HepG2 (cell line): ENCODE data around the gene GPBP1. TPM values are rescaled to one million over a fixed set of nuclear protein-coding genes. Genes with fewer than 3 reads are reported as not detected.
A peak's percentile ranks its signal among the peaks of the same experiment; 100 is the strongest.

Experiments used
- ATAC-seq: fragments of 200-7000 bp; cut with Tn5 transposase; 3 replicates; pipeline ENCODE4 v1.9.1; 2020; ENCODE audit warnings: mild to moderate bottlenecking, moderate library complexity
- BruUV-seq: library from RNA; stranded (reverse); fragments of 400-500 nt; replicated peaks from 2 replicates; lab custom pipeline; 2021; lab: Mats Ljungman, UMichigan
- CTCF ChIA-PET: fragments of 300-600 bp; formaldehyde crosslinking; extraction: SDS; loops from one replicate; lab custom pipeline; 2021; ENCODE audit warnings: low total read pairs, inconsistent platforms, low intra/inter-chr PET ratio; lab: Yijun Ruan, JAX
- POLR2A ChIA-PET: fragments of 350-600 bp; sonication (Branson Sonifier 250); formaldehyde crosslinking; loops from one replicate; lab custom pipeline; 2020; ENCODE audit warnings: antibody characterized with exemption, inconsistent platforms; lab: Yijun Ruan, JAX
- DNase-seq: peaks from one replicate; pipeline ENCODE4 v3.0.0-alpha.2; 2015; ENCODE audit warnings: low spot score
- FAIRE-seq: peaks from 3 replicates; lab custom pipeline; 2011; peaks lifted over from hg19 to GRCh38; lab: Jason Lieb, UNC
- H2AFZ ChIP-seq: one replicate; pipeline ENCODE4 v1.6.1; 2011; ENCODE audit warnings: low read length, inconsistent platforms
- H3K27ac ChIP-seq: fragments of 300-600 bp; 3 replicates; pipeline ENCODE4 v1.8.0; 2011; ENCODE audit warnings: mixed run types, mild to moderate bottlenecking, mixed read lengths, low read length, inconsistent platforms; ENCODE audit not compliant: insufficient read depth; ENCODE audit errors: extremely low read length
- H3K27me3 ChIP-seq, 2 experiments: fragments of 200-600 bp in 1 of 2; 2 replicates in 1 of 2; 3 replicates in 1 of 2; pipeline versions ENCODE4 v1.6.0 to v1.8.0; 2011; ENCODE audit warnings: low read length in 2 of 2, mild to moderate bottlenecking in 2 of 2, moderate library complexity in 2 of 2, inconsistent platforms in 1 of 2; ENCODE audit not compliant: insufficient read depth in 2 of 2, control insufficient read depth in 1 of 2
- H3K36me3 ChIP-seq, 2 experiments: fragments of 200-600 bp in 1 of 2; replicated peaks in 1 of 2; 2 replicates in 1 of 2; 3 replicates in 1 of 2; pipeline versions ENCODE4 v1.5.1 to v1.8.0; 2011; ENCODE audit warnings: low read length in 2 of 2, inconsistent platforms in 1 of 2; ENCODE audit not compliant: insufficient read depth in 2 of 2, control insufficient read depth in 1 of 2
- H3K4me1 ChIP-seq: 2 replicates; pipeline ENCODE4 v1.5.1; 2012; ENCODE audit warnings: low read length, inconsistent platforms; ENCODE audit not compliant: insufficient read depth
- H3K4me2 ChIP-seq: 2 replicates; pipeline ENCODE4 v1.6.0; 2011; ENCODE audit warnings: low read depth, low read length, inconsistent platforms
- H3K4me3 ChIP-seq, 3 experiments: fragments of 200-600 bp in 1 of 3; sonication (generic), shearing (Covaris generic) in 1 of 3; replicated peaks in 1 of 3; 2 replicates each; pipeline ENCODE4 v1.5.1; 2011 to 2016; ENCODE audit warnings: low read length in 3 of 3, inconsistent platforms in 2 of 3, low read depth in 2 of 3, mild to moderate bottlenecking in 2 of 3, control low read depth in 1 of 3, mixed read lengths in 1 of 3; ENCODE audit not compliant: insufficient read depth in 1 of 3
- H3K79me2 ChIP-seq: one replicate; pipeline ENCODE4 v1.6.1; 2011; ENCODE audit warnings: low read length, inconsistent platforms; ENCODE audit not compliant: insufficient read depth
- H3K9ac ChIP-seq: 2 replicates; pipeline ENCODE4 v1.6.0; 2011; ENCODE audit warnings: mild to moderate bottlenecking, low read depth, low read length, inconsistent platforms; ENCODE audit not compliant: insufficient read depth
- H3K9me3 ChIP-seq: 2 replicates; pipeline ENCODE4 v1.5.1; 2012; ENCODE audit warnings: mild to moderate bottlenecking, low read length
- H4K20me1 ChIP-seq: 2 replicates; pipeline ENCODE4 v1.6.0; 2011; ENCODE audit warnings: inconsistent platforms, mild to moderate bottlenecking, low read length, moderate library complexity; ENCODE audit not compliant: insufficient read depth
- CCDC6 ChIP-seq: sonication (generic); formaldehyde crosslinking; IDR thresholded peaks from 2 replicates; pipeline ENCODE4 v1.8.1; 2022; ENCODE audit warnings: mild to moderate bottlenecking, missing genetic modification reagents, moderate library complexity
- DMTF1 ChIP-seq: sonication (generic); formaldehyde crosslinking; IDR thresholded peaks from 2 replicates; pipeline ENCODE4 v1.4.0; 2020; ENCODE audit warnings: mild to moderate bottlenecking, missing genetic modification reagents
- E2F1 ChIP-seq: sonication (generic); formaldehyde crosslinking; IDR thresholded peaks from 2 replicates; pipeline ENCODE4 v1.5.0; 2020; ENCODE audit warnings: missing genetic modification reagents
- NR2F1 ChIP-seq, 2 experiments: fragments of 450-650 bp in 1 of 2; formaldehyde crosslinking in 1 of 2; IDR thresholded peaks; 2 replicates each; pipeline versions ENCODE4 v1.5.0 to v1.6.1; 2016 to 2020; ENCODE audit warnings: mild to moderate bottlenecking in 1 of 2, missing compliant biosample characterization in 1 of 2, missing genetic modification reagents in 1 of 2, moderate library complexity in 1 of 2
- SP2 ChIP-seq: sonication (generic); formaldehyde crosslinking; IDR thresholded peaks from 2 replicates; pipeline ENCODE4 v1.5.1; 2020; ENCODE audit warnings: mild to moderate bottlenecking, missing genetic modification reagents
- WGBS: methylation state at CpG from one replicate; pipeline ENCODE4 v1.1.6; 2017; ENCODE audit warnings: low lambda C conversion rate; 5-methylcytosine and 5-hydroxymethylcytosine counted together
- in situ Hi-C: cut with HindIII; loops from 2 replicates; pipeline ENCODE4 v1.10.0; 2017; ENCODE audit warnings: low pct_unique_long_range_greater_than_20kb; ENCODE audit not compliant: extremely low pct_ligation_motif_present
- intact Hi-C: fragments of 100-400 bp; cut with micrococcal nuclease; formaldehyde crosslinking; loops from one replicate; pipeline ENCODE4 v1.10.0; 2022; ENCODE audit not compliant: unreplicated experiment
- polyA plus RNA-seq, 8 experiments: library from polyadenylated mRNA; depleted of rRNA in 3 of 8; stranded (reverse) in 7 of 8; unstranded in 1 of 8; fragments of >200 nt; fragmentation: Illumina TruSeq in 4 of 8; extraction: Trizol in 4 of 8; gene quantifications; 2 replicates each; pipeline versions ENCODE4 v1.2.1 to v1.2.3, GENCODE V29; 2011 to 2016; ENCODE audit warnings: low read depth in 4 of 8, missing spikeins in 1 of 8, mixed read lengths in 1 of 8; ENCODE audit not compliant: insufficient read depth in 1 of 8
- total RNA-seq, 5 experiments: library from RNA; depleted of rRNA; stranded (reverse); fragments of >200 nt; fragmentation: Illumina TruSeq; extraction: Trizol; gene quantifications; 2 replicates each; pipeline ENCODE4 v1.2.3, GENCODE V29; 2016; ENCODE audit warnings: low read depth in 1 of 5
- TF ChIP-seq, protein P1 (sequence below), 2 experiments: fragments of 450-650 bp in 1 of 2; sonication (generic) in 1 of 2; formaldehyde crosslinking in 1 of 2; IDR thresholded peaks; 2 replicates each; pipeline versions ENCODE4 v1.6.1 to v1.8.0; 2016 to 2022; ENCODE audit warnings: antibody characterized with exemption in 1 of 2, mild to moderate bottlenecking in 1 of 2, missing genetic modification reagents in 1 of 2
- TF ChIP-seq, protein P2 (sequence below): sonication (generic); formaldehyde crosslinking; IDR thresholded peaks from 2 replicates; pipeline ENCODE4 v1.8.0; 2022; ENCODE audit warnings: missing genetic modification reagents, low read depth, mild to moderate bottlenecking, borderline replicate concordance

The GPBP1 gene
- total and polyA plus RNA-seq, 2 of the 13 experiments (the other 11 are each of a cell fraction or from before 2014, with no cell fraction given), result 27.1 to 72.2 TPM

DNA sequence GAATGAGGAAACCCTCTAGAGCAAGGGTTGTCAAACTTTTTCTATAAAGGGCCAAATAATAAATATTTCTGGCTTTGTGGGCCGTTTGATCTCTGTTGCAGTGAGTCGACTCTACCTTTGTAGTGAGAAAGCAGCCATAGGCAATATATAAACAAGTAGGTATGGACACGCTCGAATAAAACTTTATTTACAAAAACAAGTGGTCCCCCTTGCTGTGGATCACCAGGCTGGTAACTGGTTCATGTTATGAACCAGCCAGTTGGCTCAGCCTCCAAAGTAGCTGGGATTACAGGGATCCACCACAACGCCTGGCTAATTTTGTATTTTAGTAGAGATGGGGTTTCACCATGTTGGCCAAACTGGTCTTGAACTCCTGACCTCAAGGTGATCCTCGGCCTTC is 118.5 kb downstream of the GPBP1 start:
- no peak overlapping the region for H3K4me3 ChIP-seq
- no peaks in the 10 kb centered on the region; a peak in 1 of 5 replicates for H3K27me3 ChIP-seq
- in situ Hi-C loops (no loop called here), intact Hi-C loops (no loop called here)
- H3K9ac ChIP-seq, result no peak overlapping the region
- H2AFZ ChIP-seq, result no peak overlapping the region
- no peak overlapping the region for H3K4me2 ChIP-seq
- no peak for FAIRE-seq
- CTCF ChIA-PET, result no interaction called here
- H3K9me3 ChIP-seq, result no peaks in the 10 kb centered on the region
- no peaks in the 10 kb centered on the region for H3K79me2 ChIP-seq
- no peak for ATAC-seq
- POLR2A ChIA-PET, result no interaction called here
- no peak for DNase-seq
- TF ChIP-seq E2F1 (CRISPR knock-in tag) (no peak), CCDC6 (CRISPR knock-in tag) (no peak), DMTF1 (CRISPR knock-in tag) (no peak), NR2F1 (CRISPR knock-in tag; IDR thresholded peaks at IDR 0.05) (no peak), SP2 (CRISPR knock-in tag) (no peak)
- TF ChIP-seq, protein P1, sequence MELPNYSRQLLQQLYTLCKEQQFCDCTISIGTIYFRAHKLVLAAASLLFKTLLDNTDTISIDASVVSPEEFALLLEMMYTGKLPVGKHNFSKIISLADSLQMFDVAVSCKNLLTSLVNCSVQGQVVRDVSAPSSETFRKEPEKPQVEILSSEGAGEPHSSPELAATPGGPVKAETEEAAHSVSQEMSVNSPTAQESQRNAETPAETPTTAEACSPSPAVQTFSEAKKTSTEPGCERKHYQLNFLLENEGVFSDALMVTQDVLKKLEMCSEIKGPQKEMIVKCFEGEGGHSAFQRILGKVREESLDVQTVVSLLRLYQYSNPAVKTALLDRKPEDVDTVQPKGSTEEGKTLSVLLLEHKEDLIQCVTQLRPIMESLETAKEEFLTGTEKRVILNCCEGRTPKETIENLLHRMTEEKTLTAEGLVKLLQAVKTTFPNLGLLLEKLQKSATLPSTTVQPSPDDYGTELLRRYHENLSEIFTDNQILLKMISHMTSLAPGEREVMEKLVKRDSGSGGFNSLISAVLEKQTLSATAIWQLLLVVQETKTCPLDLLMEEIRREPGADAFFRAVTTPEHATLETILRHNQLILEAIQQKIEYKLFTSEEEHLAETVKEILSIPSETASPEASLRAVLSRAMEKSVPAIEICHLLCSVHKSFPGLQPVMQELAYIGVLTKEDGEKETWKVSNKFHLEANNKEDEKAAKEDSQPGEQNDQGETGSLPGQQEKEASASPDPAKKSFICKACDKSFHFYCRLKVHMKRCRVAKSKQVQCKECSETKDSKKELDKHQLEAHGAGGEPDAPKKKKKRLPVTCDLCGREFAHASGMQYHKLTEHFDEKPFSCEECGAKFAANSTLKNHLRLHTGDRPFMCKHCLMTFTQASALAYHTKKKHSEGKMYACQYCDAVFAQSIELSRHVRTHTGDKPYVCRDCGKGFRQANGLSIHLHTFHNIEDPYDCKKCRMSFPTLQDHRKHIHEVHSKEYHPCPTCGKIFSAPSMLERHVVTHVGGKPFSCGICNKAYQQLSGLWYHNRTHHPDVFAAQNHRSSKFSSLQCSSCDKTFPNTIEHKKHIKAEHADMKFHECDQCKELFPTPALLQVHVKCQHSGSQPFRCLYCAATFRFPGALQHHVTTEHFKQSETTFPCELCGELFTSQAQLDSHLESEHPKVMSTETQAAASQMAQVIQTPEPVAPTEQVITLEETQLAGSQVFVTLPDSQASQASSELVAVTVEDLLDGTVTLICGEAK (IDR thresholded peaks at IDR 0.05), result no peak
- TF ChIP-seq, protein P1 (CRISPR knock-in tag; IDR thresholded peaks at IDR 0.05), result 0 out of 2 replicates have a peak, but pooled peaks have one; percentile 29
- TF ChIP-seq, protein P2, sequence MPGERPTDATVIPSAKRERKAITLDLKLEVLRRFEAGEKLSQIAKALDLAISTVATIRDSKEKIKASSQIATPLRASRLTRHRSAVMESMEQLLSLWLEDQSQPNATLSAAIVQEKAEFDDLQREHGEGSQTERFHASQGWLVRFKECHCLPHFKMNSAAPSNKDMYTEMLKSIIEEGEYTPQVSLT, result no peak
- no peaks in the 10 kb centered on the region for H3K36me3 ChIP-seq
- H4K20me1 ChIP-seq, result no peaks in the 10 kb centered on the region
- H3K27ac ChIP-seq, result no peak overlapping the region
- WGBS, result 49% methylated on average over 6 of the region's 6 CpGs
- BruUV-seq, result no TSS peak
- no peaks in the 10 kb centered on the region for H3K4me1 ChIP-seq
